Urinary bladder (tissue), 4 donors: Measurements from ENCODE around the gene FUBP1. TPM values are rescaled to one million over a fixed set of nuclear protein-coding genes. Genes with fewer than 3 reads are reported as not detected.
A peak's percentile ranks its signal among the peaks of the same experiment; 100 is the strongest.
"Not testable (repeated sequence)": the region's sequence is repeated elsewhere in the genome, so short reads cannot be mapped to it uniquely, and the experiment has no call there.

Experiments used
- DNase-seq: peaks from one replicate; pipeline ENCODE4 v3.0.0-alpha.2; 2015; ENCODE audit errors: extremely low spot score
- H3K27ac ChIP-seq: one replicate; pipeline ENCODE4 v1.5.1; 2013; ENCODE audit warnings: low read depth, mild to moderate bottlenecking, moderate library complexity
- H3K36me3 ChIP-seq: one replicate; pipeline ENCODE4 v1.6.1; 2013; ENCODE audit warnings: mild to moderate bottlenecking, moderate library complexity; ENCODE audit not compliant: insufficient read depth
- H3K4me1 ChIP-seq: one replicate; pipeline ENCODE4 v1.6.1; 2013; ENCODE audit warnings: mild to moderate bottlenecking, moderate library complexity; ENCODE audit not compliant: insufficient read depth
- H3K4me3 ChIP-seq: one replicate; pipeline ENCODE4 v1.5.1; 2013; ENCODE audit warnings: low read depth, low read length
- WGBS: extraction: QIAGEN DNeasy Blood & Tissue Kit; methylation state at CpG from one replicate; pipeline ENCODE4 v1.1.7; 2013; 5-methylcytosine and 5-hydroxymethylcytosine counted together
- polyA plus RNA-seq: library from polyadenylated mRNA; stranded (reverse); fragments of 200-250 nt; gene quantifications from one replicate; pipeline ENCODE4 v1.2.3, GENCODE V29; 2013
- total RNA-seq: library from RNA; depleted of rRNA; stranded (reverse); fragments of >200 nt; gene quantifications from one replicate; pipeline ENCODE4 v1.2.3, GENCODE V29; 2014
- donor health status: healthy with polysubstance abuse.
- donor health status: healthy.

Gene FUBP1, protein sequence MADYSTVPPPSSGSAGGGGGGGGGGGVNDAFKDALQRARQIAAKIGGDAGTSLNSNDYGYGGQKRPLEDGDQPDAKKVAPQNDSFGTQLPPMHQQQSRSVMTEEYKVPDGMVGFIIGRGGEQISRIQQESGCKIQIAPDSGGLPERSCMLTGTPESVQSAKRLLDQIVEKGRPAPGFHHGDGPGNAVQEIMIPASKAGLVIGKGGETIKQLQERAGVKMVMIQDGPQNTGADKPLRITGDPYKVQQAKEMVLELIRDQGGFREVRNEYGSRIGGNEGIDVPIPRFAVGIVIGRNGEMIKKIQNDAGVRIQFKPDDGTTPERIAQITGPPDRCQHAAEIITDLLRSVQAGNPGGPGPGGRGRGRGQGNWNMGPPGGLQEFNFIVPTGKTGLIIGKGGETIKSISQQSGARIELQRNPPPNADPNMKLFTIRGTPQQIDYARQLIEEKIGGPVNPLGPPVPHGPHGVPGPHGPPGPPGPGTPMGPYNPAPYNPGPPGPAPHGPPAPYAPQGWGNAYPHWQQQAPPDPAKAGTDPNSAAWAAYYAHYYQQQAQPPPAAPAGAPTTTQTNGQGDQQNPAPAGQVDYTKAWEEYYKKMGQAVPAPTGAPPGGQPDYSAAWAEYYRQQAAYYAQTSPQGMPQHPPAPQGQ
- total RNA-seq (315 TPM), polyA plus RNA-seq (55.8 TPM)

DNA sequence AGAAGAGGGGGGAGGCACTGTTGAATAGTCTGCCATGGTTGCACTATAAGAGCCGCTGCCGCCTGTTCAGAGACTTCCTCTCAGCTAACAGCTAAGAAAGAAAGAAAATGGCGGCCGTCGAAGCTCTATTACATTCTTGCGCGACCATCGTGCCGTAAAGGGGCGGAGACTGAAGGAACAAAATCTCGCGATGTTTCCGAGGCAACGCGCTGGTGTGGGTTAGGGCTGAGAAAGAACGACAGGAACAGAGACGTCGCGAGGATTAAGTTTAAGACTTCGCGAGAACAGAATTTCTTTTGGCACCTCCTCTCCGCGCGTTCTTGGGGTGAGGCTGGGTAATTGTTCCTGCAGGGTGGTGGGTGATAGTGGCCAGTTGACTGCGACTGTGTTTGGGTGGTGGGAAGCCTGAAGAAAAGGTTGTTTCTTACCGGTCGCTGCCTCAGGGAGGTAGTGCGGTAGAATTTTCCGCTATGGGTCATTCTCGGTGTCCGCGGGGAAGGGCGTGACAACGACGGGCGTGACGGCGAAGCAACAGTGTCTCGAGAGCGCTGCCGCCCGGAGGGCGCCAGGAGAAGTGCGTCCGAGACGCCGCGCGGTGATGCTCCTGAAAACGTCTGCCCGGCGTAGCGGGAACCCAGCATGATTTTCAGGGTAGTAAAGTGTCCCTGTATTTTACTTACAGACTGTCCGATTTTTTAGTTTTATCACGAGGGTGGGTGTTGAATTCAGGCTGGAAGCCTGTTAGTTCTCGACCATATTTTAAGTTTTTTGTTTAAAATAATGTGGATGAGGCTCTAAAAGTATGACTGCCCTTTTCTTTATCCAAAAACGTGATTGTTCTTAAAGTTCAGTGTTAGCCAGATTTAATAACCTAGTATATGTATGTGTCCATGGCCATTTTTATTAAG, at the start of gene FUBP1:
Gene FUBP1 (minus strand): TSS at position 104 of the 908 bp plus-strand sequence. CDS start 68 bp downstream, at position 36.
- Histone ChIP-seq H3K4me3 (peak within 1 kb of the TSS; percentile 58), H3K4me1 (no peaks in the 10 kb centered on the region), H3K27ac (peak within 1 kb of the TSS; percentile 98), H3K36me3 (no peaks in the 10 kb centered on the region)
- WGBS, result under 1% methylated on average over 57 of the region's 57 CpGs
- peak; percentile 100 for DNase-seq

DNA sequence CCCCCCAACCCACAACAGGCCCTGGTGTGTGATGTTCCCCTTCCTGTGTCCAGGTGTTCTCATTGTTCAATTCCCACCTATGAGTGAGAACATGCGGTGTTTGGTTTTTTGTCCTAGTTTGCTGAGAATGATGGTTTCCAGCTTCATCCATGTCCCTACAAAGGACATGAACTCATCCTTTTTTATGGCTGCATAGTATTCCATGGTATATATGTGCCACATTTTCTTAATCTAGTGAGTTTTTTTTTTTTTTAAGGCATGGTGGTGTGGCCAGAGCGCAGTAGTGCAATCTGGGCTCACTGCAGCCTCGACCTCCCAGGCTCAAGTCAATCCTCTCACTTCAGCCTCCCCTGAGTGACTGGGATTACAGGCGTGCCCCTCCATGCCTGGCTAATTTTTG, 42.3 kb upstream of the FUBP1 start:
- WGBS, result 98% methylated on average over 4 of the region's 4 CpGs

DNA sequence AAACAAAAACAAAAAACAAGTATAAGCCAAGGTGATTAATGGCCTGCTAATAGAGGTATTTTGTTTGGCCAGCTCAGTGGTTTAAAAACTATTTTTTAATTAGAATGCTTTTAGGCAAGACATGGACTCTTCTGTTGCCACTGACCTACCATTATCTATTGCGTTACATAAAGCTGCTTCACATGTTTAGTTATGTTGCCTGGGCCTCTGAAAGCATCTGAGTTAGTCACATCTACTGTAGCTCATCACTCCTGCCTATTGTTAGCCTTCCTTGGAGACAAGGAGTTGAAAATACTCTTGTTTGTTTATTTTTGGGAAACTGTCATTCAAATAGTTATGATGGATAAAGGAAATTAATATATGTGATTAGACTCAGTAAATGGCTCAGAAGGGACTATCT, 40.2 kb upstream of the FUBP1 start:
- no peak overlapping the region for H3K27ac ChIP-seq
- no peaks in the 10 kb centered on the region for H3K36me3 ChIP-seq
- no peak for DNase-seq
- 97% methylated on average over 1 of the region's 1 CpG for WGBS
- H3K4me3 ChIP-seq, result no peak overlapping the region
- H3K4me1 ChIP-seq, result no peaks in the 10 kb centered on the region

More for the DNA sequence above, 42.3 kb upstream of the FUBP1 start:
- DNase-seq, H3K36me3 ChIP-seq, H3K27ac ChIP-seq, H3K4me3 ChIP-seq, H3K4me1 ChIP-seq: not testable (repeated sequence)

DNA sequence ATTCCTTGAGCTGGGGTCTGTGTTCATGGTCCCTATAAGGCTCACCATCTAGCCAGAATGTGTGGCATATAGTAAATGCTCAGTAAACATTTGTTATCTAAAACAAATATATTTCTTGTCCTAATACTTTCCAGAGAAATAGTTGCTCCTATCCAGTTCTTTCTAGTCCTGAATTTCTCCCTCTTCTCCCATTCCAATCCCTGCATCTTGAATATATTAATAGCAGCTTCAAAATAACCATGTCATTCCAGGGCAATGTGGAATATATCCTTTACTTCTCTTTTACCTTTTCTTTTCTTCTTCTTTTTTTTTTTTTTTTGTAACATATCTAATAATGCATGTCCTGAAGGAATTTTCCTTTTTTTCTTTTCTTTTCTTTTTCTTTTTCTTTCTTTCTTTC, 36.3 kb upstream of the FUBP1 start:
- H3K36me3 ChIP-seq, result no peaks in the 10 kb centered on the region
- peaks cover 1% of the 10 kb centered on the region for H3K4me1 ChIP-seq
- H3K4me3 ChIP-seq, result no peak overlapping the region
- DNase-seq, result no peak
- no peak overlapping the region for H3K27ac ChIP-seq

DNA sequence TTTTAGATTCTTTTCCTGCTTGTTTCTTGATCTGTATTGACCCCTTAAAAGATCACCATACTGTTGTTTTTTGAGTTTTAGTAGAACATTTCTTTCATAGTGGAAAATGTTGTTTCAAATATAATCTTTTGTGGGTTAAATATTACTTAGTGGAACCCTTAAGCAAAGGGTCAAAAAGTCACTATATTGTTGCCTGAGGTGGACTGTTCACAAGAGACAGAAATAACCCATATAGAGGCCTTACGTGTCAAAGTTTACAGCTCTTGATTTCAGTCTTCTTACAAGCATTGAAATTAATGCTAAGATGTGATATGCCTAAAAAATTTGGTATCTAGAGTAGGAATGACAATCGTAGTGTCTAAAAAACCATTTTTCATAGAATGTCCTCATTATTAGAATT, 32.2 kb upstream of the FUBP1 start:
- Histone ChIP-seq H3K4me1 (peaks cover 1% of the 10 kb centered on the region), H3K27ac (no peak overlapping the region), H3K4me3 (no peak overlapping the region)

DNA sequence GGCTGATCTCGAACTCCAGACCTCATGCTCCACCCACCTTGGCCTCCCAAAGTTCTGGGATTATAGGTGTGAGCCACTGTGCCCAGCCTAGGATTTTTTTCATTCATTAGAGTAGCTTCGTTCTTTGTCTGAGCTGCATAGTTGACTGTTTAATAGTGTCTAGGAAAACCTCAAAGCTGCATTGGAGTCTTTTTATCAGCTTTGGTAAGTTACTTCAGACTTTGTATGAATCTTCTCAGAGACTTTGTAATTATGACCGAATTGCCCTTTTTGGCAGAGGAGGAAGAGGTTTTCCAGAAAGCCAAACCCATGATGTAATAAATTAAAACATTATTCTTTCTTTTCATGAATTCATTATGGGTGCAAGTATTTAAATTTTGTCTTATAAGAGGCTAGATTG, 31.0 kb upstream of the FUBP1 start:
- Histone ChIP-seq H3K27ac (no peak overlapping the region), H3K4me1 (peaks cover 1% of the 10 kb centered on the region), H3K36me3 (no peaks in the 10 kb centered on the region), H3K4me3 (no peak overlapping the region)
- no peak for DNase-seq
- 48% methylated on average over 3 of the region's 3 CpGs for WGBS

More for the DNA sequence above, 32.2 kb upstream of the FUBP1 start:
- WGBS, result 91% methylated on average over 2 of the region's 2 CpGs
- DNase-seq, result no peak
- no peaks in the 10 kb centered on the region for H3K36me3 ChIP-seq

DNA sequence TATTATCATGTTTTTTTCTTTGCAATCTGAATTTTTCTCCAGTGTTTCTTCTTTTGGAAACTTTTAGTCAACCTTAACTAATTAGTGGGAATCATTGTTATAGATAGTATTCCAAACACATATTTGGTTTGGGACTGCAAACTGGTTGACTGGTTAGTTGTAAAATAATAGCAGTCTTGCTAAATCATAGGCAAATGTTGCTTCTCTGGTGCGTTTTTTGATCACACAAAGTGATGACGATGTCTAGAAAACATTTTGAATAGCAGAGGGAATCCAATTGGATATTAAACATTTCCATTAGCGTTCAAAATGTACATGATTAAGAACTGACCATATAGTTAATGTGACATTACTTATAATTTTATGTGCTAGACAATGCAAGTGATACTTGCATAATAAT, 30.4 kb upstream of the FUBP1 start:
- Histone ChIP-seq H3K27ac (no peak overlapping the region), H3K4me3 (no peak overlapping the region), H3K36me3 (no peaks in the 10 kb centered on the region), H3K4me1 (peaks cover 1% of the 10 kb centered on the region)
- 88% methylated on average over 3 of the region's 3 CpGs for WGBS
- no peak for DNase-seq

DNA sequence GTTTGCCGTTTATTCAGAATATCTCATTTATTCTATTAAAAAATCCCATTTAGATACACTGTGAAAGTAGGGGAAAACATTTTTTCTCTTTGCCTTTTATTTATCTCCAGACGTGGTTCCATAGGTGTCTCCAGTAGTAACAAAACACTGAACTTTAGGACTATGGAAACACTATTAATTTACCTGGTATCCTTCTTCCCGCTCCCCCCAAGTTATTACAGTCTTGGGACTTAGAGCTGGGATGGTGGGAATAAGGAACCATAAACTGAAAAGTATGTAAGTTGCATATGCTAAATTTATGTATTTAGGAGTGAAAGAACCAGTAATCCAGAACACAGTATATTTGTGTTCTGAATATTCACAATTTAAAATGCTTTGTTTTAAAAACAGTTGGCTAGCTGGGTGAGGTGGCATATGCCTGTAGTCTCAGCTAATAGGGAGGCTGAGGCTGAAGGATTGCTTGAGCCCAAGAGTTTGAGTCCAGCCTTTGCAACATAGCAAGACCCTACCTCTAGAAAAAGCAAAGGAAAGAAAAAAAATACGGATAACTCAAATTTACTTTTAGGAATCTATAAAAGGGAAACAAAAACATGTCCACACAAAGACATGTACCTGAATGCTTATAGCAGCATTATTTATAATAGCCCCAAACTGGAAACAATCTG, 28.9 kb upstream of the FUBP1 start:
- Histone ChIP-seq H3K27ac (no peak overlapping the region), H3K4me1 (no peaks in the 10 kb centered on the region), H3K4me3 (peak overlapping the region; percentile 18), H3K36me3 (no peaks in the 10 kb centered on the region)
- WGBS, result 78% methylated on average over 4 of the region's 4 CpGs
- no peak for DNase-seq

DNA sequence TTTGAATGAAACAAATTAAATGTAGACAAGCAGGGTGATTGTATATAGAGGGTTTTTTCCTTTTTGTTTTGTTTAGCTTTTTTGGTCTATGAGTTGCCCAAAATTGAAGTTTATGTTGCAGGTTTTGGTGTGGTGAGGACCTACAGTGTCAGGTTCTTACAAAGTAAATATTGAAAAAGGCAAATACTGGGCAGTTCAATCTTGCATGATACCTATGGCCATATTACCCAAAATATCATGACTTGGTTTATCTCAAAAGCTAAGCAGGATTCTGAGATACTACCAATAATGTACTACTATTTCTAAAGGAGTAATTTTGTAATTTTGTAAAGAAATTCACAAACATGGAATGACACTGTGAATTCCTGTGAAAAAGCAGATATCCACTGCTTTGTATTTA, 27.6 kb upstream of the FUBP1 start:
- no peak overlapping the region for H3K4me3 ChIP-seq
- no peak overlapping the region for H3K27ac ChIP-seq
- DNase-seq, result no peak
- H3K4me1 ChIP-seq, result no peaks in the 10 kb centered on the region
- no peaks in the 10 kb centered on the region for H3K36me3 ChIP-seq

DNA sequence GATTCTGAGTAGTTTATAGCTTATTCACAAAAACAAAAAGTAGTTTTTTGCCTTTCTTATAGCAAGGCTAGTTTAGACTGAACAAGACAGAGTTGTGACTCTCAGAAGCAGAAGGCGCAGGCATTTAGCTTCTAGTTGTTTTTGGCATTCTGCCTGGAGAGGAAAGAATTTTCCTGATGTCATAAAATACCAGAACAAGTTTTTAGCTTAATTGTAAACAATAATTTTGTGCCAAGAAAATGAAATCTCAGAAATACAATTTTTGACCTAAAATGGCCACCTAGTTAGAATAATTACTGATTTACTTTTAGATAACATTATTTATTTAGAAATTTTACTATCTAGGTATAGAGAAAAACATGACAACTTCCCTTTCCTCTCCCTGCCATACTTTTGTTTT, 26.9 kb upstream of the FUBP1 start:
- peak overlapping the region; percentile 59 for H3K4me3 ChIP-seq
- no peaks in the 10 kb centered on the region for H3K36me3 ChIP-seq
- peak; percentile 64 for DNase-seq
- H3K27ac ChIP-seq, result no peak overlapping the region
- H3K4me1 ChIP-seq, result no peaks in the 10 kb centered on the region
- 1% methylated on average over 1 of the region's 1 CpG for WGBS

DNA sequence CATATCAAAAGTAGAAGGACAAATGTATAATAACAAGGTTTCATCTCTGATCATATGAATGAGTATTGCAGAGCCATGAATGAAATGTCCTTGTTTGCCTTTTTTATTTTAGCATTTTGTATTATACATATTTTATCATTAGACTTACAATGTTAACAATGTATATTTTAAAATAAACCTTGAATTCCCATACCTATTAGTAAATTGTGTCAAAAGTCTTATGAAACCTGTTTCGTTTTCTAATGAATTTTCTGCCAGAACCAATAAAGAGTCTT, 26.5 kb upstream of the FUBP1 start:
- no peak for DNase-seq
- Histone ChIP-seq H3K27ac (peak overlapping the region; percentile 38), H3K4me1 (no peaks in the 10 kb centered on the region), H3K36me3 (no peaks in the 10 kb centered on the region), H3K4me3 (peak overlapping the region; percentile 59)
- 2% methylated on average over 1 of the region's 1 CpG for WGBS

DNA sequence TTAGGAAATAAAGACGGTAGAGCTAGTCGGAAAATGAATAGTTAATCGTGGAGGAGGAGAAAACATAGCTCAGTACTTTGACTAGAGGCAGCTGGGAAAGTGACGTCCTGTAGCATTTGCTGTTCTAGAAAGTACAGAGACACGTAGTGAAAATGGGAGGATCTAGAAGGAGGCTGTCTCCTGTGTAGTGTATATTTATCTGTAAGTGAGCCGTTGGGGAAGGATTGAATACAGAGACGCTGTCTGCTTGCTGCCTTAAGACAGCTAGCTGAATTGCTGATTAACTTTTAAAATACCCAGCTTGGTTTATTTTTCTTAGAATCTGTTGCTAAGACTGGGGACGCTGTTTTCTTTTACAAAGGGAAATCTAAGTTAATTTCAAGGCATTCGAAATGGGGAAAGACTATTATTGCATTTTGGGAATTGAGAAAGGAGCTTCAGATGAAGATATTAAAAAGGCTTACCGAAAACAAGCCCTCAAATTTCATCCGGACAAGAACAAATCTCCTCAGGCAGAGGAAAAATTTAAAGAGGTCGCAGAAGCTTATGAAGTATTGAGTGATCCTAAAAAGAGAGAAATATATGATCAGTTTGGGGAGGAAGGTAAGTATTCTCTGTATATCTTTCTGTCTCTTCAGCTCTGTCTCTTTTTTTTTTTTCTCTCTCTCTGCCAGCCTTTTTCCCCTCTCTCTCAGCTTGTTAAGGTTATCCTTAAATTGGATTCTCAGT, 26.0 kb upstream of the FUBP1 start, which contains the start of gene DNAJB4:
Gene DNAJB4 (plus strand): TSS at position 221 of the 729 bp plus-strand sequence. CDS start 172 bp downstream, at position 393.
- Histone ChIP-seq H3K4me3 (peak within 1 kb of the TSS; percentile 59), H3K27ac (peak within 1 kb of the TSS; percentile 59), H3K36me3 (no peaks in the 10 kb centered on the region), H3K4me1 (no peaks in the 10 kb centered on the region)
- WGBS, result under 1% methylated on average over 12 of the region's 12 CpGs
- DNase-seq, result peak; percentile 92
